Peyer's patch (tissue), 4 donors: ENCODE data around the gene RASL12. TPM values are rescaled to one million over a fixed set of nuclear protein-coding genes. Genes with fewer than 3 reads are reported as not detected.

Source experiments
- small RNA-seq, 2 donors: library from RNA; depleted of rRNA; stranded (forward); fragments of <200 nt; gene quantifications; one replicate each; pipeline ENCODE3, GENCODE V24; 2016
- total RNA-seq, 4 donors: library from RNA; depleted of rRNA; stranded (reverse); fragments of >200 nt; gene quantifications; one replicate each; pipeline ENCODE4 v1.1.0, GENCODE V29; 2016

The RASL12 gene
- total RNA-seq, 4 donors from 2014 or later: 5.1 to 23.1 (median 8.5) TPM

Small RNA genes within 50 kb of the gene (small RNA-seq; reads per million reads assigned to genes)
- gene AC013553.1: 0 reads per million in 2 donors

Other genes with a start within 250 kb of the RASL12 start
- gene PIF1, start 242.3 kb downstream of the RASL12 start, total RNA-seq: 1 to 10 TPM; 3.5 to 8.5 (median 6.9) TPM
- gene PLEKHO2, start 226.1 kb downstream of the RASL12 start, total RNA-seq: 10 to 100 TPM in 1 of 4 donors, 1 to 10 TPM in 3; 4.7 to 18.2 (median 7.4) TPM
- gene ANKDD1A, start 156.1 kb downstream of the RASL12 start, total RNA-seq: 10 to 100 TPM in 1 of 4 donors, 1 to 10 TPM in 3; 3.9 to 13.2 (median 5.3) TPM
- gene SPG21, start 78.1 kb downstream of the RASL12 start, total RNA-seq: 10 to 100 TPM; 65.6 to 85.0 (median 70.3) TPM
- 10 to 100 TPM; 22.3 to 39.9 (median 36.9) TPM for gene MTFMT, start 38.4 kb downstream of the RASL12 start, total RNA-seq
- gene SLC51B, start 22.6 kb downstream of the RASL12 start, total RNA-seq: 100 to 1,000 TPM in 3 of 4 donors, 1 to 10 TPM in 1; 4.1 to 374 (median 196) TPM
- gene KBTBD13, start 8.8 kb upstream of the RASL12 start, total RNA-seq: under 1 TPM in 1 of 4 donors, not detected in 3; 0.38 TPM
- gene UBAP1L, start 47.2 kb upstream of the RASL12 start, total RNA-seq: 1 to 10 TPM; 3.0 to 8.7 (median 5.5) TPM
- 10 to 100 TPM in 3 of 4 donors, 1 to 10 TPM in 1; 6.5 to 23.1 (median 17.8) TPM for gene PDCD7, start 65.8 kb upstream of the RASL12 start, total RNA-seq
- gene CLPX, start 117.4 kb upstream of the RASL12 start, total RNA-seq: 10 to 100 TPM; 42.2 to 61.9 (median 53.5) TPM
- gene CILP, start 143.5 kb upstream of the RASL12 start, total RNA-seq: 10 to 100 TPM; 14.4 to 26.9 (median 17.8) TPM
- gene PARP16, start 218.9 kb upstream of the RASL12 start, total RNA-seq: 10 to 100 TPM in 1 of 4 donors, 1 to 10 TPM in 3; 7.0 to 23.1 (median 8.1) TPM
- not detected for gene RNU5A-1, start 228.1 kb upstream of the RASL12 start, total RNA-seq
- gene RNU5B-1, start 236.7 kb upstream of the RASL12 start, total RNA-seq: not detected